Ammon's horn (tissue), 1 donor: ENCODE results near the gene NASP.

Experiments
- DNase-seq: peaks from one replicate; pipeline ENCODE4 v3.0.0-alpha.2; 2016; ENCODE audit warnings: low spot score

The NASP gene

GRCh38 chr1:45619149-45619921 lies 35.5 kb downstream of the NASP start:
- no peak for DNase-seq

- DNase-seq: no peak
These were observed 37.0 kb downstream of the NASP start for GRCh38 chr1:45620588-45621500.

GRCh38 chr1:45621501-45621836 lies 37.6 kb downstream of the NASP start:
- DNase-seq: peak; percentile 34

GRCh38 chr1:45621895-45622523 lies 38.2 kb downstream of the NASP start:
- no peak for DNase-seq

- no peak for DNase-seq
These were observed 38.9 kb downstream of the NASP start for GRCh38 chr1:45622524-45623394.

GRCh38 chr1:45623972-45624371 lies 40.1 kb downstream of the NASP start, which contains the start of gene CCDC17:
CCDC17 (minus strand) TSS chr1:45624054; CDS start chr1:45623909, 145 bp downstream.
- no peak for DNase-seq

GRCh38 chr1:45629035-45629434 lies 45.2 kb downstream of the NASP start:
- no peak for DNase-seq

GRCh38 chr1:45630429-45630828 lies 46.6 kb downstream of the NASP start:
- no peak for DNase-seq

- no peak for DNase-seq
These were observed 51.4 kb downstream of the NASP start for GRCh38 chr1:45635211-45635610.

GRCh38 chr1:45640293-45640692 lies 56.5 kb downstream of the NASP start:
- no peak for DNase-seq

GRCh38 chr1:45643321-45643720 lies 59.5 kb downstream of the NASP start:
- DNase-seq: no peak

- DNase-seq: no peak
These were observed 60.1 kb downstream of the NASP start for GRCh38 chr1:45643978-45644377.

- no peak for DNase-seq
These were observed 60.8 kb downstream of the NASP start for GRCh38 chr1:45644661-45645060.

GRCh38 chr1:45647248-45648021 lies 63.6 kb downstream of the NASP start:
- peak; percentile 39 for DNase-seq

- DNase-seq: no peak
These were observed 70.9 kb downstream of the NASP start for GRCh38 chr1:45654540-45655280.

- DNase-seq: no peak
These were observed 72.9 kb downstream of the NASP start for GRCh38 chr1:45656573-45657226.

GRCh38 chr1:45658171-45658570 lies 74.3 kb downstream of the NASP start:
- DNase-seq: no peak

- DNase-seq: no peak
These were observed 75.4 kb downstream of the NASP start for GRCh38 chr1:45659222-45659621.

- no peak for DNase-seq
These were observed 76.5 kb downstream of the NASP start for GRCh38 chr1:45660336-45660735.

- DNase-seq: no peak
These were observed 83.0 kb downstream of the NASP start for GRCh38 chr1:45666836-45667235.
